Endothelial cell of umbilical vein (primary cell): ENCODE data around the gene ARHGEF11. TPM values are rescaled to one million over a fixed set of nuclear protein-coding genes. Genes with fewer than 3 reads are reported as not detected.

ENCODE experiments used
- BruUV-seq: library from RNA; stranded (reverse); fragments of 400-500 nt; replicated peaks from 2 replicates; lab custom pipeline; 2021; lab: Mats Ljungman, UMichigan
- CTCF ChIA-PET: fragments of 300-600, 350-600 bp; sonication (Branson Sonifier 250); formaldehyde crosslinking; loops from one replicate; lab custom pipeline; 2021; ENCODE audit warnings: antibody characterized with exemption, inconsistent platforms; lab: Charles Lee
- POLR2A ChIA-PET: fragments of 300-600, 350-600 bp; sonication (Branson Sonifier 250); formaldehyde crosslinking; loops from one replicate; lab custom pipeline; 2021; ENCODE audit warnings: antibody characterized with exemption, inconsistent platforms; lab: Charles Lee
- DNase-seq: peaks from one replicate; pipeline ENCODE4 v3.0.0-alpha.2; 2011; ENCODE audit warnings: low read depth, low spot score
- FAIRE-seq: peaks from 2 replicates; lab custom pipeline; 2011; peaks lifted over from hg19 to GRCh38; lab: Jason Lieb, UNC
- H2AFZ ChIP-seq: 2 replicates; pipeline ENCODE4 v1.6.0; 2012; ENCODE audit warnings: low read depth, low read length, control low read depth, inconsistent platforms
- H3K27ac ChIP-seq: 2 replicates; pipeline ENCODE4 v1.5.1; 2011; ENCODE audit warnings: low read depth, mild to moderate bottlenecking, control low read depth, low read length, moderate library complexity; ENCODE audit not compliant: insufficient read depth
- H3K27me3 ChIP-seq, 2 experiments: 2 replicates each; pipeline versions ENCODE4 v1.6.0 to v1.6.1; 2011; ENCODE audit warnings: low read length in 2 of 2, mixed read lengths in 1 of 2; ENCODE audit not compliant: control insufficient read depth in 2 of 2, insufficient read depth in 2 of 2
- H3K36me3 ChIP-seq, 2 experiments: 2 replicates in 1 of 2; 3 replicates in 1 of 2; pipeline ENCODE4 v1.5.1; 2011; ENCODE audit warnings: low read length in 2 of 2, mild to moderate bottlenecking in 1 of 2, moderate library complexity in 1 of 2; ENCODE audit not compliant: control insufficient read depth in 2 of 2, insufficient read depth in 2 of 2; ENCODE audit errors: extremely low read depth in 1 of 2
- H3K4me1 ChIP-seq: 3 replicates; pipeline ENCODE4 v1.5.1; 2011; ENCODE audit warnings: mild to moderate bottlenecking, low read length; ENCODE audit not compliant: control insufficient read depth, insufficient read depth; ENCODE audit errors: extremely low read depth
- H3K4me2 ChIP-seq: 2 replicates; pipeline ENCODE4 v1.6.1; 2011; ENCODE audit warnings: low read length, control low read depth, mixed read lengths; ENCODE audit not compliant: insufficient read depth
- H3K4me3 ChIP-seq, 3 experiments: fragments of 200-600 bp in 1 of 3; sonication (generic), shearing (Covaris generic) in 1 of 3; replicated peaks in 1 of 3; 2 replicates each; pipeline ENCODE4 v1.5.1; 2011 to 2016; ENCODE audit warnings: control low read depth in 3 of 3, low read length in 3 of 3, mild to moderate bottlenecking in 2 of 3, inconsistent platforms in 1 of 3, low read depth in 1 of 3, moderate library complexity in 1 of 3; ENCODE audit not compliant: insufficient read depth in 1 of 3
- H3K79me2 ChIP-seq: 2 replicates; pipeline ENCODE4 v1.6.0; 2012; ENCODE audit warnings: low read length, inconsistent platforms; ENCODE audit not compliant: control insufficient read depth, insufficient read depth
- H3K9ac ChIP-seq: replicated peaks from 2 replicates; pipeline ENCODE3; 2011; ENCODE audit warnings: low read length, control low read depth; ENCODE audit not compliant: insufficient read depth; ENCODE audit errors: extremely low read depth
- H3K9me1 ChIP-seq: replicated peaks from 3 replicates; pipeline ENCODE4 v1.6.0; 2011; ENCODE audit warnings: mild to moderate bottlenecking, low read length; ENCODE audit not compliant: control insufficient read depth, insufficient read depth; ENCODE audit errors: extremely low read depth
- H3K9me3 ChIP-seq: replicated peaks from 2 replicates; pipeline ENCODE4 v1.5.1; 2012; ENCODE audit warnings: low read length, inconsistent platforms; ENCODE audit not compliant: control insufficient read depth, insufficient read depth
- H4K20me1 ChIP-seq: replicated peaks from 2 replicates; pipeline ENCODE3; 2011; ENCODE audit warnings: mild to moderate bottlenecking, low read length; ENCODE audit not compliant: control insufficient read depth, insufficient read depth; ENCODE audit errors: extremely low read depth
- EZH2 ChIP-seq: IDR thresholded peaks from 2 replicates; pipeline ENCODE4 v1.6.1; 2012; ENCODE audit warnings: borderline replicate concordance, low read depth, mild to moderate bottlenecking, moderate library complexity, low read length, inconsistent platforms; ENCODE audit not compliant: severe bottlenecking
- FOS ChIP-seq: IDR thresholded peaks from 2 replicates; pipeline ENCODE4 v1.6.1; 2011; ENCODE audit warnings: mild to moderate bottlenecking, low read length, moderate library complexity, borderline replicate concordance; ENCODE audit not compliant: insufficient read depth
- JUN ChIP-seq: IDR thresholded peaks from 2 replicates; pipeline ENCODE4 v1.6.1; 2011; ENCODE audit warnings: borderline replicate concordance, low read depth; ENCODE audit not compliant: insufficient read length, insufficient read depth
- MAX ChIP-seq: IDR thresholded peaks from 2 replicates; pipeline ENCODE4 v1.6.1; 2011; ENCODE audit not compliant: insufficient read depth, insufficient read length
- MYC ChIP-seq: IDR thresholded peaks from one replicate; pipeline ENCODE4 v1.6.1; 2011; ENCODE audit warnings: mild to moderate bottlenecking, low read depth, low read length
- POLR2A ChIP-seq: IDR thresholded peaks from 2 replicates; pipeline ENCODE4 v1.6.1; 2012; ENCODE audit warnings: low read depth, mild to moderate bottlenecking, control low read depth, low read length
- POLR2AphosphoS5 ChIP-seq: IDR thresholded peaks from 2 replicates; pipeline ENCODE4 v1.6.1; 2012; ENCODE audit warnings: low read depth, mild to moderate bottlenecking, control low read depth, low read length, moderate library complexity; ENCODE audit not compliant: insufficient read depth
- dilution Hi-C: fragments of 300-500 bp; cut with MboI; formaldehyde crosslinking; loops from one replicate; pipeline ENCODE4 v1.15.0; 2019; ENCODE audit warnings: low sequenced_read_pairs; ENCODE audit not compliant: extremely low pct_ligation_motif_present
- intact Hi-C: fragments of 100-400 bp; cut with micrococcal nuclease; formaldehyde crosslinking; loops from one replicate; pipeline ENCODE4 v1.10.0; 2022
- polyA plus RNA-seq, 4 experiments: library from polyadenylated mRNA; depleted of rRNA in 3 of 4; stranded (reverse) in 3 of 4; unstranded in 1 of 4; fragments of >200 nt; gene quantifications; 2 replicates each; pipeline versions ENCODE4 v1.2.1 to v1.2.3, GENCODE V29; 2011 to 2012; ENCODE audit warnings: missing spikeins in 1 of 4
- total RNA-seq: library from RNA; stranded (reverse); gene quantifications from 2 replicates; pipeline ENCODE4 v1.2.3, GENCODE V29; 2021

ARHGEF11 gene
- total and polyA plus RNA-seq, 2 donors (not counting 3 experiments of a cell fraction or from before 2014, with no cell fraction given) = 18.2 to 28.0 TPM

GRCh38 chr1:156912861-156913808 is 132.4 kb downstream of the ARHGEF11 start:
- Histone ChIP-seq H3K9me3 (no peaks in the 10 kb centered on the region), H3K27ac (no peak overlapping the region)

GRCh38 chr1:156912310-156912709 is 133.2 kb downstream of the ARHGEF11 start:
- no peaks in the 10 kb centered on the region for H4K20me1 ChIP-seq
- intact Hi-C loops = no loop called here
- no peak overlapping the region for H2AFZ ChIP-seq
- H3K4me2 ChIP-seq = no peak overlapping the region
- FAIRE-seq (no peak), DNase-seq (no peak)
- H3K4me3 ChIP-seq = no peak overlapping the region
- H3K9me1 ChIP-seq = no peaks in the 10 kb centered on the region
- CTCF ChIA-PET = interaction anchor here (0.8 to 2.1 kb wide), 8 partner anchors 8 to 22 kb away, joined by 3 to 10 read pairs (median 4); partner anchors contain the start of gene LRRC71
- dilution Hi-C loops = no loop called here
- TF ChIP-seq POLR2A = peak; percentile 27
- no peak for TF ChIP-seq MAX
- no peak for TF ChIP-seq JUN
- H3K9ac ChIP-seq = no peak overlapping the region
- no peaks in the 10 kb centered on the region for H3K27me3 ChIP-seq
- H3K36me3 ChIP-seq = peaks cover 8 to 69% of the 10 kb centered on the region in 2 experiments
- peaks cover 30% of the 10 kb centered on the region for H3K79me2 ChIP-seq
- H3K4me1 ChIP-seq = peaks cover 4% of the 10 kb centered on the region
- no TSS peak for BruUV-seq
- H3K27ac ChIP-seq = no peak overlapping the region
- POLR2A ChIA-PET = no interaction called here
- H3K9me3 ChIP-seq = no peaks in the 10 kb centered on the region

More at GRCh38 chr1:156912861-156913808, 132.4 kb downstream of the ARHGEF11 start:
- FAIRE-seq = no peak
- no TSS peak for BruUV-seq
- dilution Hi-C loops = no loop called here
- no peaks in the 10 kb centered on the region for H4K20me1 ChIP-seq
- H2AFZ ChIP-seq = no peak overlapping the region
- no peak for DNase-seq
- H3K4me3 ChIP-seq = no peak overlapping the region
- H3K4me1 ChIP-seq = no peaks in the 10 kb centered on the region
- H3K4me2 ChIP-seq = no peak overlapping the region
- no peaks in the 10 kb centered on the region for H3K27me3 ChIP-seq
- CTCF ChIA-PET = interaction anchor here (1.0 to 1.4 kb wide), 5 partner anchors 15 to 223 kb away, joined by 3 to 5 read pairs (median 4); no protein-coding TSS in a partner anchor
- H3K79me2 ChIP-seq = peaks cover 23% of the 10 kb centered on the region
- H3K36me3 ChIP-seq = peaks cover 8 to 67% of the 10 kb centered on the region in 2 experiments
- no peak overlapping the region for H3K9ac ChIP-seq
- TF ChIP-seq JUN (no peak), POLR2AphosphoS5 (no peak), FOS (no peak), EZH2 (no peak), POLR2A (no peak), MYC (no peak)
- POLR2A ChIA-PET = no interaction called here
- intact Hi-C loops = no loop called here
- H3K9me1 ChIP-seq = no peaks in the 10 kb centered on the region
